WTC11 (cell line): ENCODE data around the gene GPS2. TPM values are rescaled to one million over a fixed set of nuclear protein-coding genes. Genes with fewer than 3 reads are reported as not detected.

Experiments
- CBFB ChIP-seq: sonication (generic); formaldehyde crosslinking; IDR thresholded peaks from 2 replicates; pipeline ENCODE4 v1.8.1; 2022; ENCODE audit warnings: mild to moderate bottlenecking, low read depth, missing genetic modification reagents
- FOXK1 ChIP-seq: sonication (generic); formaldehyde crosslinking; IDR thresholded peaks from 2 replicates; pipeline ENCODE4 v1.8.0; 2022; ENCODE audit warnings: mild to moderate bottlenecking, moderate library complexity, missing genetic modification reagents
- GRHL2 ChIP-seq: fragments of 250-450 bp; sonication (Bioruptor Pico); IDR thresholded peaks from 2 replicates; pipeline ENCODE4 v1.8.0; 2022; ENCODE audit warnings: mild to moderate bottlenecking, moderate library complexity; ENCODE audit not compliant: insufficient replicate concordance, severe bottlenecking
- HMGA2 ChIP-seq: fragments of 250-450 bp; sonication (Bioruptor Pico); IDR thresholded peaks from 2 replicates; pipeline ENCODE4 v1.4.0; 2021; ENCODE audit warnings: mild to moderate bottlenecking, moderate library complexity
- JAZF1 ChIP-seq: fragments of 250-450 bp; sonication (Bioruptor Pico); IDR thresholded peaks from 2 replicates; pipeline ENCODE4 v1.9.0; 2021; ENCODE audit warnings: moderate library complexity, mild to moderate bottlenecking, inconsistent platforms
- JUN ChIP-seq: sonication (generic); formaldehyde crosslinking; IDR thresholded peaks from 2 replicates; pipeline ENCODE4 v1.8.0; 2023; ENCODE audit warnings: mild to moderate bottlenecking, missing genetic modification reagents
- MYBL2 ChIP-seq: sonication (generic); formaldehyde crosslinking; IDR thresholded peaks from 2 replicates; pipeline ENCODE4 v1.8.1; 2023; ENCODE audit warnings: mild to moderate bottlenecking, moderate library complexity, missing genetic modification reagents
- NFE2L1 ChIP-seq: sonication (generic); formaldehyde crosslinking; IDR thresholded peaks from 2 replicates; pipeline ENCODE4 v1.8.1; 2023; ENCODE audit warnings: missing genetic modification reagents
- NR2C2 ChIP-seq: sonication (generic); formaldehyde crosslinking; IDR thresholded peaks from 2 replicates; pipeline ENCODE4 v1.8.0; 2022; ENCODE audit warnings: mild to moderate bottlenecking, missing genetic modification reagents
- RELA ChIP-seq: sonication (generic); formaldehyde crosslinking; IDR thresholded peaks from 2 replicates; pipeline ENCODE4 v1.8.1; 2022; ENCODE audit warnings: missing genetic modification reagents, mild to moderate bottlenecking, borderline replicate concordance
- RORB ChIP-seq: fragments of 250-450 bp; sonication (Bioruptor Pico); IDR thresholded peaks from 2 replicates; pipeline ENCODE4 v1.9.0; 2021; ENCODE audit warnings: mild to moderate bottlenecking
- SMAD4 ChIP-seq: sonication (generic); formaldehyde crosslinking; IDR thresholded peaks from 2 replicates; pipeline ENCODE4 v1.8.0; 2022; ENCODE audit warnings: mild to moderate bottlenecking, missing genetic modification reagents
- TCF7 ChIP-seq: sonication (generic); formaldehyde crosslinking; IDR thresholded peaks from 2 replicates; pipeline ENCODE4 v1.8.0; 2022; ENCODE audit warnings: mild to moderate bottlenecking, low read depth, missing genetic modification reagents, moderate library complexity
- TEAD1 ChIP-seq: sonication (generic); formaldehyde crosslinking; IDR thresholded peaks from 2 replicates; pipeline ENCODE4 v1.8.0; 2022; ENCODE audit warnings: mild to moderate bottlenecking, missing genetic modification reagents
- TP53 ChIP-seq: sonication (generic); formaldehyde crosslinking; IDR thresholded peaks from 2 replicates; pipeline ENCODE4 v1.8.1; 2023; ENCODE audit warnings: mild to moderate bottlenecking, missing genetic modification reagents
- ZNF121 ChIP-seq: sonication (generic); formaldehyde crosslinking; IDR thresholded peaks from 2 replicates; pipeline ENCODE4 v1.8.0; 2023; ENCODE audit warnings: missing genetic modification reagents
- ZNF232 ChIP-seq: sonication (generic); formaldehyde crosslinking; IDR thresholded peaks from 2 replicates; pipeline ENCODE4 v1.8.0; 2022; ENCODE audit warnings: mild to moderate bottlenecking, missing genetic modification reagents
- ZNF263 ChIP-seq: sonication (generic); formaldehyde crosslinking; IDR thresholded peaks from 2 replicates; pipeline ENCODE4 v1.8.1; 2022; ENCODE audit warnings: low read depth, mild to moderate bottlenecking, moderate library complexity, missing genetic modification reagents
- total RNA-seq: library from RNA; stranded (reverse); gene quantifications from 3 replicates; pipeline ENCODE4 v1.2.3, GENCODE V29; 2021
- TF ChIP-seq, protein P1 (sequence below): sonication (generic); formaldehyde crosslinking; IDR thresholded peaks from 2 replicates; pipeline ENCODE4 v1.8.1; 2022; ENCODE audit warnings: mild to moderate bottlenecking, missing genetic modification reagents, moderate library complexity, borderline replicate concordance
- TF ChIP-seq, protein P2 (sequence below): fragments of 250-450 bp; sonication (Bioruptor Pico); IDR thresholded peaks from 2 replicates; pipeline ENCODE4 v1.8.0; 2021; ENCODE audit warnings: mild to moderate bottlenecking
- TF ChIP-seq, protein P3 (sequence below): sonication (generic); formaldehyde crosslinking; IDR thresholded peaks from 2 replicates; pipeline ENCODE4 v1.8.1; 2022; ENCODE audit warnings: low read depth, mild to moderate bottlenecking, moderate library complexity, missing genetic modification reagents, borderline replicate concordance
- TF ChIP-seq, protein P4 (sequence below): sonication (generic); formaldehyde crosslinking; IDR thresholded peaks from 2 replicates; pipeline ENCODE4 v1.8.1; 2022; ENCODE audit warnings: mild to moderate bottlenecking, moderate library complexity, missing genetic modification reagents
- TF ChIP-seq, protein P5 (sequence below): sonication (generic); formaldehyde crosslinking; IDR thresholded peaks from 2 replicates; pipeline ENCODE4 v1.8.1; 2023; ENCODE audit warnings: mild to moderate bottlenecking, missing genetic modification reagents
- TF ChIP-seq, protein P6 (sequence below): sonication (generic); formaldehyde crosslinking; IDR thresholded peaks from 2 replicates; pipeline ENCODE4 v1.8.1; 2023; ENCODE audit warnings: mild to moderate bottlenecking, moderate library complexity, missing genetic modification reagents
- TF ChIP-seq, protein P7 (sequence below): sonication (generic); formaldehyde crosslinking; IDR thresholded peaks from 2 replicates; pipeline ENCODE4 v1.8.1; 2023; ENCODE audit warnings: mild to moderate bottlenecking, missing genetic modification reagents, moderate library complexity
- TF ChIP-seq, protein P8 (sequence below): sonication (generic); formaldehyde crosslinking; IDR thresholded peaks from 2 replicates; pipeline ENCODE4 v1.8.0; 2022; ENCODE audit warnings: mild to moderate bottlenecking, missing genetic modification reagents
- TF ChIP-seq, protein P9 (sequence below): fragments of 250-450 bp; sonication (Bioruptor Pico); conservative IDR thresholded peaks from 2 replicates; pipeline ENCODE4 v1.9.0; 2021; ENCODE audit warnings: mild to moderate bottlenecking

GPS2 gene
- total RNA-seq, 1 experiment from 2014 or later, result 55.9 TPM

DNA sequence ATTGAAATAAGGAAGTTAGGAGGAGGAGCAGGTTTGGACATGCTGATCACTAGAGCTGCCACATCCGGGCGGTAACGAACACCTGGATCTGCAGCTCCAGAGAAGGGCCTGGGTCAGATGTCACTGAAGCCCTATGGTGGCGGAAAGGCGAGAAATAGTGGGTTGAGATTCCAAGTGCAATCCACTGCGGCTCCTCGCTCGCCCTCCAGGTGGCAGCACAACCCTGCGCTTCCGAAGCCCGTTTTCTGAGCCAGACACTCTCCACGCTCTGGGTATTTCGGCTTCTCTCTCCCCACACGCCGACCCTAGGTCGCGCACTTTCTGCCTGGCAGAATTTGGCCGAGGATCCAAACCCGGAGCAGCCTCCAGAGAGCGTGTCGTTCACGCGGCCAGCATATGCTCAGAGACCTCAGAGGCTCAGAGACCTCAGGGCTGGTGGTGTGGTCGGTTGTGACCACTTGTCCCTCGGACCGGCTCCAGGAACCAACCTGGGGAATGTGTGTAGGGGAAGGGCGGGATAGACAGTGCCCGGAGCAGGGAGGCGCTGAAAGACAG is 34.6 kb downstream of the GPS2 start (continued):
- TF ChIP-seq, protein P1, sequence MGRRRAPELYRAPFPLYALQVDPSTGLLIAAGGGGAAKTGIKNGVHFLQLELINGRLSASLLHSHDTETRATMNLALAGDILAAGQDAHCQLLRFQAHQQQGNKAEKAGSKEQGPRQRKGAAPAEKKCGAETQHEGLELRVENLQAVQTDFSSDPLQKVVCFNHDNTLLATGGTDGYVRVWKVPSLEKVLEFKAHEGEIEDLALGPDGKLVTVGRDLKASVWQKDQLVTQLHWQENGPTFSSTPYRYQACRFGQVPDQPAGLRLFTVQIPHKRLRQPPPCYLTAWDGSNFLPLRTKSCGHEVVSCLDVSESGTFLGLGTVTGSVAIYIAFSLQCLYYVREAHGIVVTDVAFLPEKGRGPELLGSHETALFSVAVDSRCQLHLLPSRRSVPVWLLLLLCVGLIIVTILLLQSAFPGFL (CRISPR knock-in tag), result no peak
- TF ChIP-seq JUN, result no peak
- peak; percentile 90; the same call in 1 of the 2 replicates for TF ChIP-seq TEAD1 (CRISPR knock-in tag)
- no peak for TF ChIP-seq RORB (CRISPR knock-in tag)
- peak; percentile 65 for TF ChIP-seq MYBL2 (CRISPR knock-in tag)
- TF ChIP-seq, protein P2, sequence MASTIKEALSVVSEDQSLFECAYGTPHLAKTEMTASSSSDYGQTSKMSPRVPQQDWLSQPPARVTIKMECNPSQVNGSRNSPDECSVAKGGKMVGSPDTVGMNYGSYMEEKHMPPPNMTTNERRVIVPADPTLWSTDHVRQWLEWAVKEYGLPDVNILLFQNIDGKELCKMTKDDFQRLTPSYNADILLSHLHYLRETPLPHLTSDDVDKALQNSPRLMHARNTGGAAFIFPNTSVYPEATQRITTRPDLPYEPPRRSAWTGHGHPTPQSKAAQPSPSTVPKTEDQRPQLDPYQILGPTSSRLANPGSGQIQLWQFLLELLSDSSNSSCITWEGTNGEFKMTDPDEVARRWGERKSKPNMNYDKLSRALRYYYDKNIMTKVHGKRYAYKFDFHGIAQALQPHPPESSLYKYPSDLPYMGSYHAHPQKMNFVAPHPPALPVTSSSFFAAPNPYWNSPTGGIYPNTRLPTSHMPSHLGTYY, result no peak
- TF ChIP-seq, protein P3, sequence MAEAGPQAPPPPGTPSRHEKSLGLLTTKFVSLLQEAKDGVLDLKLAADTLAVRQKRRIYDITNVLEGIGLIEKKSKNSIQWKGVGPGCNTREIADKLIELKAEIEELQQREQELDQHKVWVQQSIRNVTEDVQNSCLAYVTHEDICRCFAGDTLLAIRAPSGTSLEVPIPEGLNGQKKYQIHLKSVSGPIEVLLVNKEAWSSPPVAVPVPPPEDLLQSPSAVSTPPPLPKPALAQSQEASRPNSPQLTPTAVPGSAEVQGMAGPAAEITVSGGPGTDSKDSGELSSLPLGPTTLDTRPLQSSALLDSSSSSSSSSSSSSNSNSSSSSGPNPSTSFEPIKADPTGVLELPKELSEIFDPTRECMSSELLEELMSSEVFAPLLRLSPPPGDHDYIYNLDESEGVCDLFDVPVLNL (CRISPR knock-in tag), result no peak
- TF ChIP-seq ZNF121 (CRISPR knock-in tag), result no peak
- TF ChIP-seq, protein P4, sequence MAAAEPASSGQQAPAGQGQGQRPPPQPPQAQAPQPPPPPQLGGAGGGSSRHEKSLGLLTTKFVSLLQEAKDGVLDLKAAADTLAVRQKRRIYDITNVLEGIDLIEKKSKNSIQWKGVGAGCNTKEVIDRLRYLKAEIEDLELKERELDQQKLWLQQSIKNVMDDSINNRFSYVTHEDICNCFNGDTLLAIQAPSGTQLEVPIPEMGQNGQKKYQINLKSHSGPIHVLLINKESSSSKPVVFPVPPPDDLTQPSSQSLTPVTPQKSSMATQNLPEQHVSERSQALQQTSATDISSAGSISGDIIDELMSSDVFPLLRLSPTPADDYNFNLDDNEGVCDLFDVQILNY (CRISPR knock-in tag), result 0 out of 2 replicates have a peak, but pooled peaks have one; percentile 40
- TF ChIP-seq FOXK1 (CRISPR knock-in tag), result no peak
- TF ChIP-seq TP53, result no peak; the same call in 1 of the 2 replicates
- no peak for TF ChIP-seq SMAD4 (CRISPR knock-in tag)
- TF ChIP-seq ZNF263, result no peak
- no peak for TF ChIP-seq GRHL2
- peak; percentile 69; the same call in 1 of the 2 replicates for TF ChIP-seq ZNF232 (CRISPR knock-in tag)
- 0 out of 2 replicates have a peak, but pooled peaks have one; percentile 72 for TF ChIP-seq NFE2L1 (CRISPR knock-in tag)
- TF ChIP-seq JAZF1, result no peak
- TF ChIP-seq, protein P5, sequence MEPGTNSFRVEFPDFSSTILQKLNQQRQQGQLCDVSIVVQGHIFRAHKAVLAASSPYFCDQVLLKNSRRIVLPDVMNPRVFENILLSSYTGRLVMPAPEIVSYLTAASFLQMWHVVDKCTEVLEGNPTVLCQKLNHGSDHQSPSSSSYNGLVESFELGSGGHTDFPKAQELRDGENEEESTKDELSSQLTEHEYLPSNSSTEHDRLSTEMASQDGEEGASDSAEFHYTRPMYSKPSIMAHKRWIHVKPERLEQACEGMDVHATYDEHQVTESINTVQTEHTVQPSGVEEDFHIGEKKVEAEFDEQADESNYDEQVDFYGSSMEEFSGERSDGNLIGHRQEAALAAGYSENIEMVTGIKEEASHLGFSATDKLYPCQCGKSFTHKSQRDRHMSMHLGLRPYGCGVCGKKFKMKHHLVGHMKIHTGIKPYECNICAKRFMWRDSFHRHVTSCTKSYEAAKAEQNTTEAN, result 0 out of 2 replicates have a peak, but pooled peaks have one; percentile 86
- TF ChIP-seq, protein P6, sequence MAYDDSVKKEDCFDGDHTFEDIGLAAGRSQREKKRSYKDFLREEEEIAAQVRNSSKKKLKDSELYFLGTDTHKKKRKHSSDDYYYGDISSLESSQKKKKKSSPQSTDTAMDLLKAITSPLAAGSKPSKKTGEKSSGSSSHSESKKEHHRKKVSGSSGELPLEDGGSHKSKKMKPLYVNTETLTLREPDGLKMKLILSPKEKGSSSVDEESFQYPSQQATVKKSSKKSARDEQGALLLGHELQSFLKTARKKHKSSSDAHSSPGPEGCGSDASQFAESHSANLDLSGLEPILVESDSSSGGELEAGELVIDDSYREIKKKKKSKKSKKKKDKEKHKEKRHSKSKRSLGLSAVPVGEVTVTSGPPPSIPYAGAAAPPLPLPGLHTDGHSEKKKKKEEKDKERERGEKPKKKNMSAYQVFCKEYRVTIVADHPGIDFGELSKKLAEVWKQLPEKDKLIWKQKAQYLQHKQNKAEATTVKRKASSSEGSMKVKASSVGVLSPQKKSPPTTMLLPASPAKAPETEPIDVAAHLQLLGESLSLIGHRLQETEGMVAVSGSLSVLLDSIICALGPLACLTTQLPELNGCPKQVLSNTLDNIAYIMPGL (CRISPR knock-in tag), result peak; percentile 77; the same call in 1 of the 2 replicates
- no peak for TF ChIP-seq NR2C2 (CRISPR knock-in tag)
- TF ChIP-seq TCF7 (CRISPR knock-in tag), result no peak
- TF ChIP-seq HMGA2 (CRISPR knock-in tag), result no peak
- TF ChIP-seq, protein P7, sequence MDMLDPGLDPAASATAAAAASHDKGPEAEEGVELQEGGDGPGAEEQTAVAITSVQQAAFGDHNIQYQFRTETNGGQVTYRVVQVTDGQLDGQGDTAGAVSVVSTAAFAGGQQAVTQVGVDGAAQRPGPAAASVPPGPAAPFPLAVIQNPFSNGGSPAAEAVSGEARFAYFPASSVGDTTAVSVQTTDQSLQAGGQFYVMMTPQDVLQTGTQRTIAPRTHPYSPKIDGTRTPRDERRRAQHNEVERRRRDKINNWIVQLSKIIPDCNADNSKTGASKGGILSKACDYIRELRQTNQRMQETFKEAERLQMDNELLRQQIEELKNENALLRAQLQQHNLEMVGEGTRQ (CRISPR knock-in tag), result peak; percentile 55; the same call in 1 of the 2 replicates
- TF ChIP-seq RELA, result no peak
- TF ChIP-seq, protein P8, sequence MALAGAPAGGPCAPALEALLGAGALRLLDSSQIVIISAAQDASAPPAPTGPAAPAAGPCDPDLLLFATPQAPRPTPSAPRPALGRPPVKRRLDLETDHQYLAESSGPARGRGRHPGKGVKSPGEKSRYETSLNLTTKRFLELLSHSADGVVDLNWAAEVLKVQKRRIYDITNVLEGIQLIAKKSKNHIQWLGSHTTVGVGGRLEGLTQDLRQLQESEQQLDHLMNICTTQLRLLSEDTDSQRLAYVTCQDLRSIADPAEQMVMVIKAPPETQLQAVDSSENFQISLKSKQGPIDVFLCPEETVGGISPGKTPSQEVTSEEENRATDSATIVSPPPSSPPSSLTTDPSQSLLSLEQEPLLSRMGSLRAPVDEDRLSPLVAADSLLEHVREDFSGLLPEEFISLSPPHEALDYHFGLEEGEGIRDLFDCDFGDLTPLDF (CRISPR knock-in tag), result no peak
- TF ChIP-seq, protein P9, sequence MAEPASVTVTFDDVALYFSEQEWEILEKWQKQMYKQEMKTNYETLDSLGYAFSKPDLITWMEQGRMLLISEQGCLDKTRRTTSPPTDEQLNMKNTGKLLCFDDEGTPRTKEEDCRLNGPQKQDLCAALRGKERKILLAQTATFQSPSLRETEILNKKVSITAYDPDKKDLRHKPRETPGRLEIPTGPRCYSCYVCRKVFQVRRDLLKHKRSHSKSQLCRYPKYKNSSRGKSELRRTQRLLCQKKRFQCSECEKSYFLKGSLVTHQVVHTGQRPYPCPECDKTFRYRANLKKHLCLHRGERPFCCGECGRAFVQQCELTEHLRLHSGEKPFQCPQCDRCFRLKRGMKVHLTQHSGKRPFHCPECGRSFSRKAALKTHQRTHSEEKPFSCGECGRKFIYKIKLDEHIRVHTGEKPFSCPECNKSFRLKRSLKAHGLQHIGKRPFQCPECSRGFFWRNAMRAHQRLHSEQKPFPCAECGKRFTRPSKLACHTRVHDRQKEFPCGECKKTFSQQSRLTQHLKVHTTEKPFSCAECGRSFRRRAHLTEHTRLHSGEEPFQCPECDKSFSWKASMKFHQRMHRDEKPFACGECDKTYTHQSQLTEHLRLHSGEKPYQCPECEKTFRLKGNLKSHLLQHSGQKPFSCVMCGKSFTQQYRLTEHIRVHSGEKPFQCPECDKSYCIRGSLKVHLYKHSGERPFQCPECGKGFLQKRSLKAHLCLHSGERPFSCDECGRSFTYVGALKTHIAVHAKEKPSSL, result no peak
- no peak for TF ChIP-seq CBFB (CRISPR knock-in tag)
